ENCODE measurements around the gene SETD3.

Gene SETD3

GRCh38 chr14:99382071-99382470 lies 98.6 kb downstream of the SETD3 start:
- Histone ChIP-seq H3K27me3 (ENCODE audit: control insufficient read depth in 1 of 2, insufficient read depth in 2 of 2, low read length in 2 of 2) (peaks cover 21 to 31% of the 10 kb centered on the region in 2 donors), H3K27ac (ENCODE audit: low read length) (no peak overlapping the region), H3K36me3 (ENCODE audit: control insufficient read depth in 2 of 2, insufficient read depth in 2 of 2, low read length in 2 of 2) (no peaks in the 10 kb centered on the region), H3K9ac (ENCODE audit: low read length in 2 of 2) (no peak overlapping the region), H3K4me1 (ENCODE audit: control insufficient read depth, insufficient read depth, low read length) (no peaks in the 10 kb centered on the region), H3K9me3 (ENCODE audit: control insufficient read depth in 2 of 2, low read length in 2 of 2) (peaks cover 8% of the 10 kb centered on the region in 2 donors), H3K4me3 (ENCODE audit: low read length in 2 of 2) (no peak overlapping the region)

GRCh38 chr14:99381688-99382060 lies 99.0 kb downstream of the SETD3 start:
- Histone ChIP-seq H3K4me3 (ENCODE audit: low read length in 2 of 2) (no peak overlapping the region), H3K27me3 (ENCODE audit: control insufficient read depth in 1 of 2, insufficient read depth in 2 of 2, low read length in 2 of 2) (peaks cover 21 to 32% of the 10 kb centered on the region in 2 donors), H3K27ac (ENCODE audit: low read length) (no peak overlapping the region)

GRCh38 chr14:99380991-99381687 lies 99.5 kb downstream of the SETD3 start:
- H3K27me3 ChIP-seq (ENCODE audit: control insufficient read depth in 1 of 2, insufficient read depth in 2 of 2, low read length in 2 of 2), result peaks cover 21 to 31% of the 10 kb centered on the region in 2 donors
- H3K9ac ChIP-seq (ENCODE audit: low read length in 2 of 2), result no peak overlapping the region
- no peak overlapping the region for H3K4me3 ChIP-seq (ENCODE audit: low read length in 2 of 2)
- H3K4me1 ChIP-seq (ENCODE audit: control insufficient read depth, insufficient read depth, low read length), result no peaks in the 10 kb centered on the region
- H3K9me3 ChIP-seq (ENCODE audit: control insufficient read depth in 2 of 2, low read length in 2 of 2), result peaks cover 8% of the 10 kb centered on the region in 2 donors
- H3K36me3 ChIP-seq (ENCODE audit: control insufficient read depth in 2 of 2, insufficient read depth in 2 of 2, low read length in 2 of 2), result no peaks in the 10 kb centered on the region
- H3K27ac ChIP-seq (ENCODE audit: low read length), result no peak overlapping the region

More at GRCh38 chr14:99381688-99382060, 99.0 kb downstream of the SETD3 start:
- Histone ChIP-seq H3K36me3 (ENCODE audit: control insufficient read depth in 2 of 2, insufficient read depth in 2 of 2, low read length in 2 of 2) (no peaks in the 10 kb centered on the region), H3K4me1 (ENCODE audit: control insufficient read depth, insufficient read depth, low read length) (no peaks in the 10 kb centered on the region), H3K9ac (ENCODE audit: low read length in 2 of 2) (no peak overlapping the region), H3K9me3 (ENCODE audit: control insufficient read depth in 2 of 2, low read length in 2 of 2) (peaks cover 8% of the 10 kb centered on the region in 2 donors)

- no peak overlapping the region for H3K27ac ChIP-seq (ENCODE audit: low read length)
- no peak overlapping the region for H3K4me3 ChIP-seq (ENCODE audit: low read length in 2 of 2)
- no peak overlapping the region for H3K9ac ChIP-seq (ENCODE audit: low read length in 2 of 2)
- no peaks in the 10 kb centered on the region for H3K4me1 ChIP-seq (ENCODE audit: control insufficient read depth, insufficient read depth, low read length)
- peaks cover 6 to 7% of the 10 kb centered on the region in 2 donors for H3K9me3 ChIP-seq (ENCODE audit: control insufficient read depth in 2 of 2, low read length in 2 of 2)
- peaks cover 21 to 30% of the 10 kb centered on the region in 2 donors for H3K27me3 ChIP-seq (ENCODE audit: control insufficient read depth in 1 of 2, insufficient read depth in 2 of 2, low read length in 2 of 2)
- H3K36me3 ChIP-seq (ENCODE audit: control insufficient read depth in 2 of 2, insufficient read depth in 2 of 2, low read length in 2 of 2), result no peaks in the 10 kb centered on the region
Observed at GRCh38 chr14:99380402-99380801, 100.3 kb downstream of the SETD3 start.

- no peak overlapping the region for H3K4me3 ChIP-seq (ENCODE audit: low read length in 2 of 2)
- H3K27me3 ChIP-seq (ENCODE audit: control insufficient read depth in 1 of 2, insufficient read depth in 2 of 2, low read length in 2 of 2), result peaks cover 16 to 20% of the 10 kb centered on the region in 2 donors
- no peaks in the 10 kb centered on the region for H3K9me3 ChIP-seq (ENCODE audit: control insufficient read depth in 2 of 2, low read length in 2 of 2)
- no peaks in the 10 kb centered on the region for H3K36me3 ChIP-seq (ENCODE audit: control insufficient read depth in 2 of 2, insufficient read depth in 2 of 2, low read length in 2 of 2)
- H3K9ac ChIP-seq (ENCODE audit: low read length in 2 of 2), result no peak overlapping the region
- no peaks in the 10 kb centered on the region for H3K4me1 ChIP-seq (ENCODE audit: control insufficient read depth, insufficient read depth, low read length)
- H3K27ac ChIP-seq (ENCODE audit: low read length), result no peak overlapping the region
Observed at GRCh38 chr14:99378782-99379214, 101.9 kb downstream of the SETD3 start.

- no peaks in the 10 kb centered on the region for H3K4me1 ChIP-seq (ENCODE audit: control insufficient read depth, insufficient read depth, low read length)
- H3K27me3 ChIP-seq (ENCODE audit: control insufficient read depth in 1 of 2, insufficient read depth in 2 of 2, low read length in 2 of 2), result peaks cover 16 to 23% of the 10 kb centered on the region in 2 donors
- H3K9me3 ChIP-seq (ENCODE audit: control insufficient read depth in 2 of 2, low read length in 2 of 2), result no peaks in the 10 kb centered on the region
- no peak overlapping the region for H3K9ac ChIP-seq (ENCODE audit: low read length in 2 of 2)
- H3K4me3 ChIP-seq (ENCODE audit: low read length in 2 of 2), result no peak overlapping the region
- no peaks in the 10 kb centered on the region for H3K36me3 ChIP-seq (ENCODE audit: control insufficient read depth in 2 of 2, insufficient read depth in 2 of 2, low read length in 2 of 2)
- no peak overlapping the region for H3K27ac ChIP-seq (ENCODE audit: low read length)
Observed at GRCh38 chr14:99377951-99378350, 102.7 kb downstream of the SETD3 start.

- Histone ChIP-seq H3K4me3 (ENCODE audit: low read length in 2 of 2) (no peak overlapping the region), H3K36me3 (ENCODE audit: control insufficient read depth in 2 of 2, insufficient read depth in 2 of 2, low read length in 2 of 2) (no peaks in the 10 kb centered on the region), H3K27ac (ENCODE audit: low read length) (no peak overlapping the region), H3K9ac (ENCODE audit: low read length in 2 of 2) (no peak overlapping the region), H3K27me3 (ENCODE audit: control insufficient read depth in 1 of 2, insufficient read depth in 2 of 2, low read length in 2 of 2) (peaks cover 2 to 10% of the 10 kb centered on the region in 2 donors), H3K9me3 (ENCODE audit: control insufficient read depth in 2 of 2, low read length in 2 of 2) (no peaks in the 10 kb centered on the region), H3K4me1 (ENCODE audit: control insufficient read depth, insufficient read depth, low read length) (no peaks in the 10 kb centered on the region)
Observed at GRCh38 chr14:99374964-99375363, 105.7 kb downstream of the SETD3 start.

- no peaks in the 10 kb centered on the region for H3K4me1 ChIP-seq (ENCODE audit: control insufficient read depth, insufficient read depth, low read length)
- H3K36me3 ChIP-seq (ENCODE audit: control insufficient read depth in 2 of 2, insufficient read depth in 2 of 2, low read length in 2 of 2), result no peaks in the 10 kb centered on the region
- no peaks in the 10 kb centered on the region for H3K27me3 ChIP-seq (ENCODE audit: control insufficient read depth in 1 of 2, insufficient read depth in 2 of 2, low read length in 2 of 2)
- H3K9ac ChIP-seq (ENCODE audit: low read length in 2 of 2), result no peak overlapping the region
- H3K27ac ChIP-seq (ENCODE audit: low read length), result no peak overlapping the region
- no peak overlapping the region for H3K4me3 ChIP-seq (ENCODE audit: low read length in 2 of 2)
- no peaks in the 10 kb centered on the region for H3K9me3 ChIP-seq (ENCODE audit: control insufficient read depth in 2 of 2, low read length in 2 of 2)
Observed at GRCh38 chr14:99363616-99364290, 116.9 kb downstream of the SETD3 start.

GRCh38 chr14:99363051-99363450 lies 117.6 kb downstream of the SETD3 start:
- no peaks in the 10 kb centered on the region for H3K9me3 ChIP-seq (ENCODE audit: control insufficient read depth in 2 of 2, low read length in 2 of 2)

GRCh38 chr14:99361596-99362215 lies 119.0 kb downstream of the SETD3 start:
- Histone ChIP-seq H3K9ac (ENCODE audit: low read length in 2 of 2) (no peak overlapping the region), H3K27ac (ENCODE audit: low read length) (no peak overlapping the region), H3K36me3 (ENCODE audit: control insufficient read depth in 2 of 2, insufficient read depth in 2 of 2, low read length in 2 of 2) (no peaks in the 10 kb centered on the region), H3K27me3 (ENCODE audit: control insufficient read depth in 1 of 2, insufficient read depth in 2 of 2, low read length in 2 of 2) (no peaks in the 10 kb centered on the region), H3K4me1 (ENCODE audit: control insufficient read depth, insufficient read depth, low read length) (no peaks in the 10 kb centered on the region), H3K9me3 (ENCODE audit: control insufficient read depth in 2 of 2, low read length in 2 of 2) (no peaks in the 10 kb centered on the region), H3K4me3 (ENCODE audit: low read length in 2 of 2) (no peak overlapping the region)

More at GRCh38 chr14:99363051-99363450, 117.6 kb downstream of the SETD3 start:
- Histone ChIP-seq H3K4me3 (ENCODE audit: low read length in 2 of 2) (no peak overlapping the region), H3K4me1 (ENCODE audit: control insufficient read depth, insufficient read depth, low read length) (no peaks in the 10 kb centered on the region), H3K27me3 (ENCODE audit: control insufficient read depth in 1 of 2, insufficient read depth in 2 of 2, low read length in 2 of 2) (no peaks in the 10 kb centered on the region), H3K36me3 (ENCODE audit: control insufficient read depth in 2 of 2, insufficient read depth in 2 of 2, low read length in 2 of 2) (no peaks in the 10 kb centered on the region), H3K9ac (ENCODE audit: low read length in 2 of 2) (no peak overlapping the region), H3K27ac (ENCODE audit: low read length) (no peak overlapping the region)

All from stomach smooth muscle (tissue), 2 donors.